ENCODE data around the gene SLC37A1.

DNA sequence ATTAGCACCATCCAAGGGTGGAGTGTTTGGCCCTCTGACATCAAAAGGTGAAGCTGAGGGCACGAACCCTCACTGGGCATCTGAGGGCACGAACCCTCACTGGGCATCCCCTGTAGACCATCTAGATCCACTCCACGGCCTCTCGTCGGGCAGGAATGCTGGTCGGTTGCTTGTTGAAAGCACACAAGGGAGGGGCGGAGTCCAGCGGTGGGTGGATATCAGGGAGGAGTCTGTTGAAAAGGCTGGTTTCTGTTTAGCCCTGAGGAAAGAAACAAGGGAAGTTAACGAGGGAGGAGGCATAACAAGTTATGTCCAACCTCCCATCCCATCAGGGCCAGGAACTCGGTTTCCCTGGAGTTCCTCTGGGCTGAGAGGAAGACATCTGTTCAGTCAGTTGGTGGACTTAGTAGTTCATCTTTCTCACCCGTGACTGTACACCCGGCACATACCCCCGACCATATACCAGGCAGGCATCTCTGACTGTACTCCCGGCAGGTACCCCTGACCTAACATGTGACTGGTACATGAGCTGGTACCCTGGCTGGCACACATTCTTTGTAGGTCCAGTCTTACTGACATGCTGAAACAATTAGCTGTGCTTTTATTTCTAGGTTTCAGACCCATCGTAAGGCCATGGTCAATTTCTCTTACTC is 107.6 kb downstream of the SLC37A1 start:
- TF ChIP-seq CTCF (conservative IDR thresholded peaks at IDR 0.05; ENCODE audit: low read length), result no peak
- no peak for TF ChIP-seq EZH2phosphoT487 (IDR thresholded peaks at IDR 0.05; ENCODE audit: borderline replicate concordance)

Data from Loucy (cell line).